Ureter (tissue), 1 donor: ENCODE results near the gene CHAT. TPM values are rescaled to one million over a fixed set of nuclear protein-coding genes. Genes with fewer than 3 reads are reported as not detected.

Experiments
- DNase-seq: peaks from one replicate; pipeline ENCODE4 v3.0.0-alpha.2; 2020; ENCODE audit warnings: low spot score
- total RNA-seq: library from RNA; stranded (reverse); gene quantifications from one replicate; pipeline ENCODE4 v1.2.4, GENCODE V29; 2023
- donor health status: DM: yes; HTN: yes; CAD: no.

Gene CHAT
- total RNA-seq, 1 donor from 2014 or later = not detected

- no peak for DNase-seq
Observed at GRCh38 chr10:49612513-49613164, 1.2 kb upstream of the CHAT start.

GRCh38 chr10:49613165-49613881, 514 bp upstream of the CHAT start:
- DNase-seq = no peak

GRCh38 chr10:49614242-49615198, 683 bp downstream of the CHAT start:
- DNase-seq = no peak

- no peak for DNase-seq
Observed at GRCh38 chr10:49615213-49615612, 1.4 kb downstream of the CHAT start.

GRCh38 chr10:49615721-49616120, 1.9 kb downstream of the CHAT start:
- no peak for DNase-seq

- no peak for DNase-seq
Observed at GRCh38 chr10:49616421-49617101, 2.7 kb downstream of the CHAT start.

- no peak for DNase-seq
Observed at GRCh38 chr10:49617121-49618020, 3.5 kb downstream of the CHAT start.

- DNase-seq = no peak
Observed at GRCh38 chr10:49618821-49619220, 5.0 kb downstream of the CHAT start.

GRCh38 chr10:49619613-49620012, 5.8 kb downstream of the CHAT start:
- no peak for DNase-seq

GRCh38 chr10:49620286-49620810, 6.5 kb downstream of the CHAT start:
- no peak for DNase-seq

GRCh38 chr10:49620841-49621378, 7.1 kb downstream of the CHAT start:
- no peak for DNase-seq

GRCh38 chr10:49621561-49621960, 7.7 kb downstream of the CHAT start:
- DNase-seq = no peak

- no peak for DNase-seq
Observed at GRCh38 chr10:49622426-49623425, 8.9 kb downstream of the CHAT start.

- no peak for DNase-seq
Observed at GRCh38 chr10:49624629-49625028, 10.8 kb downstream of the CHAT start.

GRCh38 chr10:49625411-49625810, 11.6 kb downstream of the CHAT start:
- no peak for DNase-seq

- no peak for DNase-seq
Observed at GRCh38 chr10:49627038-49627437, 13.2 kb downstream of the CHAT start.

- no peak for DNase-seq
Observed at GRCh38 chr10:49627644-49628247, 13.9 kb downstream of the CHAT start.

- DNase-seq = no peak
Observed at GRCh38 chr10:49628599-49628998, 14.8 kb downstream of the CHAT start.
